Smooth muscle cell (in vitro differentiated cells): ENCODE measurements around the gene KCNG2. TPM values are rescaled to one million over a fixed set of nuclear protein-coding genes. Genes with fewer than 3 reads are reported as not detected.

Experiments
- DNase-seq: peaks from one replicate; lab custom pipeline; 2025; ENCODE audit not compliant: unreplicated experiment; lab: John Stamatoyannopoulos, UW
- H2AFZ ChIP-seq: fragments of 200-600 bp; sonication (generic); 2 replicates; pipeline ENCODE4 v1.6.0; 2016; ENCODE audit warnings: antibody characterized with exemption, low read depth, mild to moderate bottlenecking
- H3F3A ChIP-seq: fragments of 200-600 bp; sonication (generic); 2 replicates; pipeline ENCODE4 v1.6.0; 2017; ENCODE audit warnings: antibody characterized with exemption, low read depth
- H3K27ac ChIP-seq: fragments of 200-600 bp; sonication (generic); 2 replicates; pipeline ENCODE4 v1.5.1; 2016; ENCODE audit warnings: low read depth, mild to moderate bottlenecking
- H3K27me3 ChIP-seq: fragments of 200-600 bp; sonication (generic); 2 replicates; pipeline ENCODE4 v1.6.1; 2016; ENCODE audit warnings: low read depth, mild to moderate bottlenecking
- H3K36me3 ChIP-seq: fragments of 200-600 bp; sonication (generic); 2 replicates; pipeline ENCODE4 v1.5.1; 2016; ENCODE audit warnings: low read depth
- H3K4me1 ChIP-seq: fragments of 200-600 bp; sonication (generic); 2 replicates; pipeline ENCODE4 v1.5.1; 2016; ENCODE audit warnings: low read depth
- H3K4me2 ChIP-seq: fragments of 200-600 bp; sonication (generic); 2 replicates; pipeline ENCODE4 v1.6.0; 2016; ENCODE audit warnings: mild to moderate bottlenecking
- H3K4me3 ChIP-seq: fragments of 200-600 bp; sonication (generic); 2 replicates; pipeline ENCODE4 v1.5.1; 2016; ENCODE audit warnings: mild to moderate bottlenecking
- H3K79me2 ChIP-seq: fragments of 200-600 bp; sonication (generic); 2 replicates; pipeline ENCODE4 v1.6.0; 2016; ENCODE audit warnings: low read depth, mild to moderate bottlenecking
- H3K9ac ChIP-seq: fragments of 200-600 bp; sonication (generic); 2 replicates; pipeline ENCODE4 v1.6.0; 2016; ENCODE audit warnings: low read depth
- H3K9me3 ChIP-seq: fragments of 200-600 bp; sonication (generic); replicated peaks from 2 replicates; pipeline ENCODE4 v1.5.1; 2016; ENCODE audit warnings: low read depth
- H4K20me1 ChIP-seq: fragments of 200-600 bp; sonication (generic); 2 replicates; pipeline ENCODE4 v1.6.0; 2016; ENCODE audit warnings: low read depth
- CTCF ChIP-seq: fragments of 200-600 bp; sonication (generic); IDR thresholded peaks from 2 replicates; pipeline ENCODE4 v1.5.1; 2017; ENCODE audit warnings: borderline replicate concordance, mild to moderate bottlenecking, antibody characterized with exemption; ENCODE audit not compliant: insufficient read depth, poor library complexity, severe bottlenecking
- WGBS: methylation state at CpG from one replicate; pipeline ENCODE4 v1.1.7; 2016; ENCODE audit warnings: low lambda C conversion rate; 5-methylcytosine and 5-hydroxymethylcytosine counted together
- polyA plus RNA-seq: library from polyadenylated mRNA; unstranded; fragments of >200 nt; fragmentation: Nextera tagmentation; extraction: Ambion mirVana; gene quantifications from 2 replicates; pipeline ENCODE4 v1.2.1, GENCODE V29; 2016
- total RNA-seq: library from RNA; depleted of rRNA; stranded (reverse); fragments of >200 nt; gene quantifications from 2 replicates; pipeline ENCODE4 v1.2.3, GENCODE V29; 2014

Gene KCNG2
- total RNA-seq (not detected in 2 replicates), polyA plus RNA-seq (0.17 and 0.34 TPM in 2 replicates)

GRCh38 chr18:79797518-79798345 lies at the start of gene KCNG2:
TSS of gene KCNG2 (plus strand) at chr18:79797938. CDS start at chr18:79863668, 65,730 bp downstream.
- H3K9me3 ChIP-seq = no peaks in the 10 kb centered on the region
- H3K4me1 ChIP-seq = peaks cover 10% of the 10 kb centered on the region
- no peaks in the 10 kb centered on the region for H4K20me1 ChIP-seq
- H3K4me3 ChIP-seq = peak within 1 kb of the TSS; percentile 40
- WGBS = 11% methylated on average over 31 of the region's 92 CpGs
- no peaks in the 10 kb centered on the region for H3K36me3 ChIP-seq
- H3K4me2 ChIP-seq = peak within 1 kb of the TSS; percentile 84
- peaks cover 51% of the 10 kb centered on the region for H3K27me3 ChIP-seq
- no peak within 1 kb of the TSS for H3K9ac ChIP-seq
- no peak for TF ChIP-seq CTCF
- no peaks in the 10 kb centered on the region for H3K79me2 ChIP-seq
- no peak within 1 kb of the TSS for H3K27ac ChIP-seq
- no peak within 1 kb of the TSS for H2AFZ ChIP-seq
- no peak for DNase-seq
- no peaks in the 10 kb centered on the region for H3F3A ChIP-seq

- peaks cover 12% of the 10 kb centered on the region for H4K20me1 ChIP-seq
- no peaks in the 10 kb centered on the region for H3F3A ChIP-seq
- no peaks in the 10 kb centered on the region for H3K9me3 ChIP-seq
- no peak for DNase-seq
- H2AFZ ChIP-seq = no peak overlapping the region
- no peak for TF ChIP-seq CTCF
- no peak overlapping the region for H3K4me2 ChIP-seq
- H3K36me3 ChIP-seq = no peaks in the 10 kb centered on the region
- no peak overlapping the region for H3K27ac ChIP-seq
- H3K79me2 ChIP-seq = no peaks in the 10 kb centered on the region
- H3K9ac ChIP-seq = no peak overlapping the region
- H3K27me3 ChIP-seq = no peaks in the 10 kb centered on the region
- H3K4me3 ChIP-seq = no peak overlapping the region
- 92% methylated on average over 36 of the region's 36 CpGs for WGBS
- no peaks in the 10 kb centered on the region for H3K4me1 ChIP-seq
Measured at GRCh38 chr18:79748321-79749180, 49.2 kb upstream of the KCNG2 start.

- H2AFZ ChIP-seq = no peak overlapping the region
- no peak overlapping the region for H3K27ac ChIP-seq
- DNase-seq = no peak
- H3K36me3 ChIP-seq = no peaks in the 10 kb centered on the region
- TF ChIP-seq CTCF = no peak
- WGBS = 92% methylated on average over 45 of the region's 49 CpGs
- no peak overlapping the region for H3K4me3 ChIP-seq
- H3K79me2 ChIP-seq = no peaks in the 10 kb centered on the region
- no peaks in the 10 kb centered on the region for H3K27me3 ChIP-seq
- H3K4me2 ChIP-seq = no peak overlapping the region
- H3F3A ChIP-seq = no peaks in the 10 kb centered on the region
- no peaks in the 10 kb centered on the region for H3K4me1 ChIP-seq
- peaks cover 12% of the 10 kb centered on the region for H4K20me1 ChIP-seq
- no peaks in the 10 kb centered on the region for H3K9me3 ChIP-seq
- H3K9ac ChIP-seq = no peak overlapping the region
Measured at GRCh38 chr18:79749251-79750191, 48.2 kb upstream of the KCNG2 start.
